ENCODE data around the gene QPCT.

Gene QPCT

GRCh38 chr2:37319754-37320609 is 24.4 kb upstream of the QPCT start:
- no peak for DNase-seq (ENCODE audit: low read depth)
- no peak overlapping the region for H3K4me3 ChIP-seq (ENCODE audit: low read depth, low read length)
- TF ChIP-seq, protein P1, sequence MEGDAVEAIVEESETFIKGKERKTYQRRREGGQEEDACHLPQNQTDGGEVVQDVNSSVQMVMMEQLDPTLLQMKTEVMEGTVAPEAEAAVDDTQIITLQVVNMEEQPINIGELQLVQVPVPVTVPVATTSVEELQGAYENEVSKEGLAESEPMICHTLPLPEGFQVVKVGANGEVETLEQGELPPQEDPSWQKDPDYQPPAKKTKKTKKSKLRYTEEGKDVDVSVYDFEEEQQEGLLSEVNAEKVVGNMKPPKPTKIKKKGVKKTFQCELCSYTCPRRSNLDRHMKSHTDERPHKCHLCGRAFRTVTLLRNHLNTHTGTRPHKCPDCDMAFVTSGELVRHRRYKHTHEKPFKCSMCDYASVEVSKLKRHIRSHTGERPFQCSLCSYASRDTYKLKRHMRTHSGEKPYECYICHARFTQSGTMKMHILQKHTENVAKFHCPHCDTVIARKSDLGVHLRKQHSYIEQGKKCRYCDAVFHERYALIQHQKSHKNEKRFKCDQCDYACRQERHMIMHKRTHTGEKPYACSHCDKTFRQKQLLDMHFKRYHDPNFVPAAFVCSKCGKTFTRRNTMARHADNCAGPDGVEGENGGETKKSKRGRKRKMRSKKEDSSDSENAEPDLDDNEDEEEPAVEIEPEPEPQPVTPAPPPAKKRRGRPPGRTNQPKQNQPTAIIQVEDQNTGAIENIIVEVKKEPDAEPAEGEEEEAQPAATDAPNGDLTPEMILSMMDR (IDR thresholded peaks at IDR 0.05; ENCODE audit: low read depth, low read length, missing control alignments), result no peak

DNA sequence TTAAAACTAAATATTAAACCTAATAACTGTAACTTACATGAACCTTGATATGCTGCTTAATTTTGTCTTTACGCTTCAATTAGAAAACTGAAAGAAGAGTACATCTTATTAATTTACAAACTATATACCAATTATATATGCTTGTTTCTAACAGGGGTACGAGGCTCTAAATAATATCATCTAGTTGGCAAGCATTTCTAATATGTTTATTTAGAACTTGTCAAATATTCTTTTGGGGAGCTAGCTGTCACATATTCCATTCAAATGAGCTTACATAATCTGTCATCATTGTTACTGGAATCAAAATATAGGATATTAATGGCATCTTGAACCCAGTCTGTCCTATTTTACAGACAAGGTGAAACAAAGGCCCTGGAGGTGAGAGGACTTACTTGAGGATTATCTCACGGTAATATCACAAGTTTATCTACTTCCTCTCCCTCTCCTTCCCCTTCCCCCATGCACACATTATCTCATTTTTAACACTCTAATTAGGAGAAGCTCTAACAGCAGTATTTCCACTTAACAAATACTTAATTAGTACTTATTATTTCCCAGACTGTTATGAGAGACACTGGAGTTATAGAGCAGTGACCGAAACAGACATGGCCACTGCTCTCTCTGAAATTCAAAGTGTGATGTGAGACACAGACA is 23.3 kb upstream of the QPCT start:
- DNase-seq (ENCODE audit: low read depth), result no peak
- TF ChIP-seq, protein P1 (IDR thresholded peaks at IDR 0.05; ENCODE audit: low read depth, low read length, missing control alignments), result no peak
- no peak overlapping the region; the same call in 1 of the 2 replicates for H3K4me3 ChIP-seq (ENCODE audit: low read depth, low read length)

DNA sequence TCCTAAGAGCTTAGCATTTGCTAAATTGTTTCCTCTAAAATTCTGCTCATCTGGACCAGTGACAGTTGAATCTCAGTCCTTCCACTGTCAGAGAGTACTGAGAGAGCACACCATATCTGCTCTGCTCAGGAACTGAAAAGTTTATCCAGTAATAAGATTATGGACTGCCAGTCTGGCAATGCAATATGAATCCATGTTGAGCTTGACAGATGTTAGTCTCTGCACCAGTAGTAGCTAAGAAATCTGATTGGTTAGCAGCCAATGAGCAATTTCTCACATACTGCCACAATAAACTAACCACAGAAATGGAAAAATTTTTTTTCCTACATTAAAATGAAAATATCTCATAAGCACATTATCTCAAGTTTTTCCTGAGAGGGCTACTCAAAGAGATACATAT is 22.1 kb upstream of the QPCT start:
- no peak overlapping the region for H3K4me3 ChIP-seq (ENCODE audit: low read depth, low read length)
- TF ChIP-seq, protein P1 (IDR thresholded peaks at IDR 0.05; ENCODE audit: low read depth, low read length, missing control alignments), result no peak

DNA sequence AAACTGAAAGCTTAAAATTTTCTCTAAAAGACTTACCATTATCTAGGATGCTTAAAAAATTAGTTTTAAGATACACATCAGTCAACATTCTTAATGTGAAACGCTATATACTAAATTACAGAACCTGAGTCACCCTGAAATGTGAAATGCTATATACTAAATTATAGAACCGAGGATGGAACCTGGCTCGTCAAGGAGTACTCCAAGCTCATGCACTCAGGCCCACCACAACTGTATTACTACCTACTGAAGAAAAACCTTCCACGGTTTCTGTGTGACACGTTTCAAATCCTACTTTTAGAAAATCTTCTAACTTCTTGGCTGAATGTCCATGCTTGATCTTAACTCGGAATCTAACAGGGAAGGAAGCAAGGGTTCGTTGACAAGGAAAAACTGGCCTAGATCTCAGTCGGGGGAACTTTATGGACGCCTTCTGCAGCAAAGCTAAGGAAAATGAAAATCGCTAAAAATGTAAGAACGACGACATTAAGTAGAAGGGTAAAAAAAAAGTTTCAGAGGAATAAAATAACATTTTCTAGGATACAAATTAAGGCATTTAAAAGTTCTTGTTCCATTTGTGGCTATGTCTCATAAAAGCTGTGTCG is 21.2 kb upstream of the QPCT start:
- TF ChIP-seq, protein P1 (IDR thresholded peaks at IDR 0.05; ENCODE audit: low read depth, low read length, missing control alignments), result no peak
- DNase-seq (ENCODE audit: low read depth), result no peak
- H3K4me3 ChIP-seq (ENCODE audit: low read depth, low read length), result peak overlapping the region; percentile 71

More for the DNA sequence above, 22.1 kb upstream of the QPCT start:
- DNase-seq (ENCODE audit: low read depth), result no peak

- H3K4me3 ChIP-seq (ENCODE audit: low read depth, low read length), result peak overlapping the region; percentile 71
- no peak for DNase-seq (ENCODE audit: low read depth)
- TF ChIP-seq, protein P1 (IDR thresholded peaks at IDR 0.05; ENCODE audit: low read depth, low read length, missing control alignments), result no peak
Measured at GRCh38 chr2:37323781-37324535, 20.5 kb upstream of the QPCT start.

- no peak for DNase-seq (ENCODE audit: low read depth)
- TF ChIP-seq, protein P1 (IDR thresholded peaks at IDR 0.05; ENCODE audit: low read depth, low read length, missing control alignments), result no peak
- peak overlapping the region; percentile 71 for H3K4me3 ChIP-seq (ENCODE audit: low read depth, low read length)
Measured at GRCh38 chr2:37324536-37324785, 20.0 kb upstream of the QPCT start.

Data from GM12864 (cell line).